ENCODE results near the gene CELA2B. TPM values are rescaled to one million over a fixed set of nuclear protein-coding genes. Genes with fewer than 3 reads are reported as not detected.
"Not testable (repeated sequence)": the region's sequence is repeated elsewhere in the genome, so short reads cannot be mapped to it uniquely, and the experiment has no call there.

Gene CELA2B
- polyA plus RNA-seq, 3 donors: not detected

DNA sequence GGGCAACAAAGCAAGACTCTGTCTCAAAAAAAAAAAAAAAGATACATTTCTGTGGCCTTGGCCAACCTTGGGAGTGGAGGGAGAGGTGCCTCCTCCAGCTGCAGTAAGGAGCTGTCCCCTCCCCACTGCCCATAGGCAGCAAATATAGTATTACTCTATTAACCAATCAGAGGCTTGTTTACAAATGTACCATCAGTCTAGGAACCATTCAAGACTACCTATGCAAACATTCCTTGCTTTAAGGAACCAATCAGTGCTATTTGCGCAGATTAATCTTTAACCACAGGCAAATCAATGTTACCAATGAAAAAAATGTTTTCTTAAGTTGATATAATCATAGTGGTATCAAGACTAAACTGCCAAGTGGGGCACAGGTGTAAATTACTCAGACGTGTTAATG, 18.3 kb upstream of the CELA2B start:
- TF ChIP-seq, protein P1, sequence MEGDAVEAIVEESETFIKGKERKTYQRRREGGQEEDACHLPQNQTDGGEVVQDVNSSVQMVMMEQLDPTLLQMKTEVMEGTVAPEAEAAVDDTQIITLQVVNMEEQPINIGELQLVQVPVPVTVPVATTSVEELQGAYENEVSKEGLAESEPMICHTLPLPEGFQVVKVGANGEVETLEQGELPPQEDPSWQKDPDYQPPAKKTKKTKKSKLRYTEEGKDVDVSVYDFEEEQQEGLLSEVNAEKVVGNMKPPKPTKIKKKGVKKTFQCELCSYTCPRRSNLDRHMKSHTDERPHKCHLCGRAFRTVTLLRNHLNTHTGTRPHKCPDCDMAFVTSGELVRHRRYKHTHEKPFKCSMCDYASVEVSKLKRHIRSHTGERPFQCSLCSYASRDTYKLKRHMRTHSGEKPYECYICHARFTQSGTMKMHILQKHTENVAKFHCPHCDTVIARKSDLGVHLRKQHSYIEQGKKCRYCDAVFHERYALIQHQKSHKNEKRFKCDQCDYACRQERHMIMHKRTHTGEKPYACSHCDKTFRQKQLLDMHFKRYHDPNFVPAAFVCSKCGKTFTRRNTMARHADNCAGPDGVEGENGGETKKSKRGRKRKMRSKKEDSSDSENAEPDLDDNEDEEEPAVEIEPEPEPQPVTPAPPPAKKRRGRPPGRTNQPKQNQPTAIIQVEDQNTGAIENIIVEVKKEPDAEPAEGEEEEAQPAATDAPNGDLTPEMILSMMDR (IDR thresholded peaks at IDR 0.05): no peak
- H3K27ac ChIP-seq (ENCODE audit: low read depth in 1 of 2, low read length in 2 of 2): no peak overlapping the region
- H3K36me3 Mint-ChIP-seq: no peaks in the 10 kb centered on the region
- no peak overlapping the region for H3K4me2 ChIP-seq (replicated peaks; ENCODE audit: extremely low read depth, low read length, poor library complexity, severe bottlenecking)
- H3K9ac ChIP-seq (ENCODE audit: insufficient read depth, low read length, poor library complexity, severe bottlenecking): no peak overlapping the region
- H3K27me3 ChIP-seq (ENCODE audit: control insufficient read depth in 2 of 2, insufficient read depth in 2 of 2, low read length in 2 of 2): no peaks in the 10 kb centered on the region
- peaks cover 9% of the 10 kb centered on the region for H3K4me1 Mint-ChIP-seq
- H2AFZ ChIP-seq (ENCODE audit: insufficient read depth, low read depth, low read length, poor library complexity, severe bottlenecking): no peak overlapping the region
- H3K4me1 ChIP-seq (ENCODE audit: control insufficient read depth in 1 of 2, insufficient read depth in 2 of 2, low read length in 2 of 2): no peaks in the 10 kb centered on the region
- H3K27me3 Mint-ChIP-seq (ENCODE audit: low read depth in 3 of 3): peaks cover 1 to 3% (median 2%) of the 10 kb centered on the region in 3 donors
- DNase-seq: no peak
- H4K20me1 ChIP-seq (ENCODE audit: insufficient read depth, low read length): no peaks in the 10 kb centered on the region
- H3K27ac Mint-ChIP-seq: peak overlapping the region in 1 of 7 donors; percentile 61
- no peaks in the 10 kb centered on the region for H3K9me3 ChIP-seq (replicated peaks in 1 of 2; ENCODE audit: control insufficient read depth in 1 of 2, insufficient read depth in 1 of 2, low read length in 2 of 2)
- H3K4me3 ChIP-seq (replicated peaks in 1 of 3; ENCODE audit: low read depth in 2 of 3, low read length in 3 of 3): no peak overlapping the region
- no peaks in the 10 kb centered on the region for H3K36me3 ChIP-seq (replicated peaks in 1 of 2; ENCODE audit: control insufficient read depth in 1 of 2, insufficient read depth in 2 of 2, low read length in 2 of 2)
- WGBS (ENCODE audit: insufficient coverage): no CpG with 5 or more reads among the region's 2 CpGs
- H3K79me2 ChIP-seq (ENCODE audit: insufficient read depth, low read length): no peaks in the 10 kb centered on the region
- intact Hi-C loops (cut with micrococcal nuclease): no loop called here
- no peaks in the 10 kb centered on the region for H3K9me3 Mint-ChIP-seq
- no peak overlapping the region for H3K4me3 Mint-ChIP-seq

DNA sequence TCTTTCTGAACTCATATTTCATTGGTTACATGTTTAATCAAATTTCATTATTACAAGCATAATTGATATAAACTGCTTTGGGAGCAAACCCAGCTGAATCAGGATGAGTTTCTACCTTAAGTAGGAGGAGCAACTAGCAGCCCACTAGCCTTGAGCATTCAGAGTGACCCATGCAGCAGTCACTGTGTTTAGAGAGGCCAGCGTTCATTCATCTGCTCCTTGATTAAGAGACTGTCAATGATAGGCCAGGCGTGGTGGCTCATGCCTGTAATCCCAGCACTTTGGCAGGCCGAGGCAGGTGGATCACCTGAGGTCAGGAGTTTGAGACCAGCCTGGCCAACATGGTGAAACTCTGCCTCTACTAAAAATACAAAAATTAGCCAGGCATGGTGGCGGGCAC, 17.5 kb upstream of the CELA2B start:
- H3K4me1 ChIP-seq (ENCODE audit: control insufficient read depth in 1 of 2, insufficient read depth in 2 of 2, low read length in 2 of 2); H3K79me2 ChIP-seq (ENCODE audit: insufficient read depth, low read length); H3K4me3 Mint-ChIP-seq; DNase-seq; H3K9me3 ChIP-seq (replicated peaks in 1 of 2; ENCODE audit: control insufficient read depth in 1 of 2, insufficient read depth in 1 of 2, low read length in 2 of 2); H3K36me3 Mint-ChIP-seq; intact Hi-C loops (cut with micrococcal nuclease); H3K4me1 Mint-ChIP-seq; H3K27ac ChIP-seq (ENCODE audit: low read depth in 1 of 2, low read length in 2 of 2); H4K20me1 ChIP-seq (ENCODE audit: insufficient read depth, low read length); H3K9me3 Mint-ChIP-seq; H3K4me3 ChIP-seq (replicated peaks in 1 of 3; ENCODE audit: low read depth in 2 of 3, low read length in 3 of 3); H3K36me3 ChIP-seq (replicated peaks in 1 of 2; ENCODE audit: control insufficient read depth in 1 of 2, insufficient read depth in 2 of 2, low read length in 2 of 2); H3K4me2 ChIP-seq (replicated peaks; ENCODE audit: extremely low read depth, low read length, poor library complexity, severe bottlenecking); H3K27me3 Mint-ChIP-seq (ENCODE audit: low read depth in 3 of 3); H3K27me3 ChIP-seq (ENCODE audit: control insufficient read depth in 2 of 2, insufficient read depth in 2 of 2, low read length in 2 of 2); H2AFZ ChIP-seq (ENCODE audit: insufficient read depth, low read depth, low read length, poor library complexity, severe bottlenecking); H3K9ac ChIP-seq (ENCODE audit: insufficient read depth, low read length, poor library complexity, severe bottlenecking): not testable (repeated sequence)
- WGBS (ENCODE audit: insufficient coverage): no CpG with 5 or more reads among the region's 4 CpGs
- H3K27ac Mint-ChIP-seq: peak overlapping the region in 1 of 7 donors; percentile 50
